ENCODE results near the gene ABLIM2.

- no peak for TF ChIP-seq CTCF (IDR thresholded peaks at IDR 0.05)
- no peak for TF ChIP-seq POLR2A (IDR thresholded peaks at IDR 0.05)
These were observed 152.8 kb downstream of the ABLIM2 start for GRCh38 chr4:8005814-8006215.
